T-helper 2 cell treated with Interferon-gamma antibody and Interleukin-4, amounts not matched to agents 100 ng/mL and 5 ng/mL, for 36 hours (primary cell): Measurements from ENCODE around the gene IMP4. TPM values are rescaled to one million over a fixed set of nuclear protein-coding genes. Genes with fewer than 3 reads are reported as not detected.

Source experiments
- intact Hi-C: fragments of 100-400 bp; cut with micrococcal nuclease; formaldehyde crosslinking; loops from one replicate; pipeline ENCODE4 v1.15.1; 2023
- total RNA-seq: library from RNA; stranded (reverse); gene quantifications from 2 replicates; pipeline ENCODE4 v1.2.3, GENCODE V29; 2022

The IMP4 gene
- total RNA-seq, 1 donor from 2014 or later, result 88.3 TPM

- intact Hi-C loops, result loop anchor here (1.0 to 2.0 kb wide), 3 partner anchors 20 to 49 kb away; partner anchors contain the start of gene IMP4
Observed at GRCh38 chr2:130391872-130392670, 49.4 kb downstream of the IMP4 start.

- intact Hi-C loops, result no loop called here
Observed at GRCh38 chr2:130393318-130393910, 50.7 kb downstream of the IMP4 start.

Other genes with a start within 250 kb of the IMP4 start
- gene POTEF, start 213.7 kb upstream of the IMP4 start, total RNA-seq, result not detected in 2 replicates
- gene CCDC74B, start 197.8 kb upstream of the IMP4 start, total RNA-seq, result 0.43 and 0.82 TPM in 2 replicates
- 74.5 and 79.0 TPM in 2 replicates for gene SMPD4, start 161.3 kb upstream of the IMP4 start, total RNA-seq
- 376 and 381 TPM in 2 replicates for gene MZT2B, start 160.6 kb upstream of the IMP4 start, total RNA-seq
- not detected in 2 replicates for gene TUBA3E, start 144.5 kb upstream of the IMP4 start, total RNA-seq
- gene PTPN18, start 13.2 kb downstream of the IMP4 start, total RNA-seq, result 95.2 and 95.5 TPM in 2 replicates
- not detected in 2 replicates for gene POTEI, start 166.4 kb downstream of the IMP4 start, total RNA-seq
- not detected in 2 replicates for gene CFC1B, start 178.3 kb downstream of the IMP4 start, total RNA-seq